H9 (cell line): ENCODE measurements around the gene TUBGCP6. TPM values are rescaled to one million over a fixed set of nuclear protein-coding genes. Genes with fewer than 3 reads are reported as not detected.

Experiments
- DNase-seq: peaks from one replicate; pipeline ENCODE4 v3.0.0-alpha.2; 2017
- H2AFZ ChIP-seq: one replicate; pipeline ENCODE4 v1.6.1; 2013; ENCODE audit warnings: mild to moderate bottlenecking, low read length, control low read depth, moderate library complexity
- H2AK5ac ChIP-seq: 2 replicates; pipeline ENCODE4 v1.6.1; 2013; ENCODE audit warnings: low read length, control low read depth, mixed read lengths; ENCODE audit not compliant: insufficient read length
- H2BK120ac ChIP-seq: one replicate; pipeline ENCODE4 v1.6.1; 2013; ENCODE audit warnings: low read depth, mild to moderate bottlenecking, low read length, control low read depth, inconsistent platforms; ENCODE audit not compliant: poor library complexity, severe bottlenecking
- H2BK12ac ChIP-seq: 2 replicates; pipeline ENCODE4 v1.6.1; 2013; ENCODE audit warnings: low read length, control low read depth, mixed read lengths, low read depth; ENCODE audit not compliant: insufficient read length
- H2BK15ac ChIP-seq: 2 replicates; pipeline ENCODE4 v1.6.1; 2013; ENCODE audit warnings: low read depth, low read length, control low read depth
- H2BK20ac ChIP-seq: one replicate; pipeline ENCODE4 v1.6.1; 2013; ENCODE audit warnings: low read depth, mild to moderate bottlenecking, low read length, control low read depth, inconsistent platforms; ENCODE audit not compliant: poor library complexity, severe bottlenecking
- H2BK5ac ChIP-seq: 2 replicates; pipeline ENCODE4 v1.6.1; 2013; ENCODE audit warnings: low read length, control low read depth, mixed read lengths; ENCODE audit not compliant: insufficient read length
- H3K14ac ChIP-seq: 2 replicates; pipeline ENCODE4 v1.6.1; 2013; ENCODE audit warnings: low read length, control low read depth; ENCODE audit not compliant: insufficient read depth
- H3K18ac ChIP-seq: 2 replicates; pipeline ENCODE4 v1.6.1; 2013; ENCODE audit warnings: low read depth, mild to moderate bottlenecking, mixed read lengths, low read length, control low read depth; ENCODE audit not compliant: insufficient read length
- H3K23ac ChIP-seq: 2 replicates; pipeline ENCODE4 v1.6.1; 2013; ENCODE audit warnings: low read length, control low read depth, mixed read lengths, low read depth; ENCODE audit not compliant: insufficient read length
- H3K23me2 ChIP-seq: 2 replicates; pipeline ENCODE4 v1.6.1; 2013; ENCODE audit warnings: low read depth, mild to moderate bottlenecking, mixed read lengths, low read length, control low read depth; ENCODE audit not compliant: insufficient read length, poor library complexity, severe bottlenecking
- H3K27ac ChIP-seq: 2 replicates; pipeline ENCODE4 v1.5.1; 2013; ENCODE audit warnings: low read length, control low read depth, mixed read lengths, low read depth; ENCODE audit not compliant: insufficient read length
- H3K27me3 ChIP-seq: 2 replicates; pipeline ENCODE4 v1.6.1; 2013; ENCODE audit warnings: low read length, control low read depth, inconsistent platforms; ENCODE audit not compliant: insufficient read depth
- H3K4ac ChIP-seq: 2 replicates; pipeline ENCODE4 v1.6.1; 2013; ENCODE audit warnings: low read depth, mild to moderate bottlenecking, control low read depth, inconsistent platforms, low read length, moderate library complexity
- H3K4me1 ChIP-seq: 2 replicates; pipeline ENCODE4 v1.6.1; 2013; ENCODE audit warnings: low read length, control low read depth, inconsistent platforms; ENCODE audit not compliant: insufficient read depth
- H3K4me2 ChIP-seq: 2 replicates; pipeline ENCODE4 v1.6.1; 2013; ENCODE audit warnings: low read length, control low read depth, mixed read lengths; ENCODE audit not compliant: insufficient read length, insufficient read depth
- H3K56ac ChIP-seq: 2 replicates; pipeline ENCODE4 v1.6.1; 2013; ENCODE audit warnings: low read depth, mild to moderate bottlenecking, mixed read lengths, low read length, control low read depth; ENCODE audit not compliant: insufficient read length
- H3K79me1 ChIP-seq: 2 replicates; pipeline ENCODE4 v1.6.1; 2013; ENCODE audit warnings: low read depth, mild to moderate bottlenecking, moderate library complexity, low read length, control low read depth, inconsistent platforms; ENCODE audit not compliant: insufficient read depth, poor library complexity, severe bottlenecking
- H3K79me2 ChIP-seq: 2 replicates; pipeline ENCODE4 v1.6.1; 2013; ENCODE audit warnings: low read length, control low read depth, inconsistent platforms; ENCODE audit not compliant: insufficient read depth
- H3K9ac ChIP-seq: 2 replicates; pipeline ENCODE4 v1.6.1; 2013; ENCODE audit warnings: low read length, control low read depth, mixed read lengths; ENCODE audit not compliant: insufficient read length; ENCODE audit errors: extremely low read depth
- H3K9me3 ChIP-seq: one replicate; pipeline ENCODE4 v1.6.1; 2013; ENCODE audit warnings: low read depth, low read length, inconsistent platforms; ENCODE audit not compliant: control insufficient read depth
- H3T11ph ChIP-seq: one replicate; pipeline ENCODE4 v1.6.1; 2013; ENCODE audit warnings: mild to moderate bottlenecking, low read length, control low read depth, inconsistent platforms
- H4K20me1 ChIP-seq: one replicate; pipeline ENCODE4 v1.6.1; 2013; ENCODE audit not compliant: control insufficient read depth, insufficient read length, insufficient read depth
- H4K5ac ChIP-seq: 2 replicates; pipeline ENCODE4 v1.6.1; 2013; ENCODE audit warnings: low read depth, mild to moderate bottlenecking, mixed read lengths, low read length, control low read depth; ENCODE audit not compliant: insufficient read length
- H4K8ac ChIP-seq: replicated peaks from 2 replicates; pipeline ENCODE4 v1.6.1; 2013; ENCODE audit warnings: low read length, control low read depth, mixed read lengths, low read depth; ENCODE audit not compliant: insufficient read length
- H4K91ac ChIP-seq: 2 replicates; pipeline ENCODE4 v1.6.1; 2013; ENCODE audit warnings: low read depth, mild to moderate bottlenecking, moderate library complexity, mixed read lengths, low read length, control low read depth; ENCODE audit not compliant: insufficient read length
- H3K27ac Mint-ChIP-seq, 3 experiments: 2 replicates in 2 of 3; 3 replicates in 1 of 3; pipeline ENCODE4 v1.8.0; 2020 to 2021; ENCODE audit warnings: mixed read lengths in 3 of 3, mild to moderate bottlenecking in 1 of 3, moderate library complexity in 1 of 3
- H3K27me3 Mint-ChIP-seq: 2 replicates; pipeline ENCODE4 v1.8.0; 2021; ENCODE audit warnings: low read depth, mild to moderate bottlenecking, moderate library complexity, mixed read lengths
- H3K36me3 Mint-ChIP-seq, 3 experiments: 2 replicates in 2 of 3; 3 replicates in 1 of 3; pipeline ENCODE4 v1.8.0; 2020 to 2021; ENCODE audit warnings: low read depth in 3 of 3, mixed read lengths in 3 of 3; ENCODE audit not compliant: insufficient read depth in 1 of 3
- H3K4me1 Mint-ChIP-seq, 2 experiments: 2 replicates each; pipeline ENCODE4 v1.8.0; 2020; ENCODE audit warnings: mixed read lengths in 2 of 2
- H3K4me3 Mint-ChIP-seq, 2 experiments: 2 replicates in 1 of 2; 3 replicates in 1 of 2; pipeline ENCODE4 v1.8.0; 2020 to 2021; ENCODE audit warnings: mild to moderate bottlenecking in 2 of 2, mixed read lengths in 2 of 2, moderate library complexity in 1 of 2
- H3K9me3 Mint-ChIP-seq, 2 experiments: 2 replicates in 1 of 2; 3 replicates in 1 of 2; pipeline ENCODE4 v1.8.0; 2020; ENCODE audit warnings: mild to moderate bottlenecking in 2 of 2, mixed read lengths in 2 of 2, moderate library complexity in 1 of 2
- CTCF ChIP-seq: fragments of 200-600 bp; sonication (generic); conservative IDR thresholded peaks from 3 replicates; pipeline ENCODE4 v1.8.0; 2021; ENCODE audit warnings: antibody characterized with exemption, mild to moderate bottlenecking
- WGBS: extraction: QIAGEN DNeasy Blood & Tissue Kit; methylation state at CpG from one replicate; pipeline ENCODE4 v1.1.7; 2013; ENCODE audit warnings: missing lambda C conversion rate, low lambda C conversion rate, mixed read lengths; ENCODE audit not compliant: insufficient read length; ENCODE audit errors: extremely low coverage; 5-methylcytosine and 5-hydroxymethylcytosine counted together
- total RNA-seq: library from RNA; stranded (reverse); gene quantifications from 2 replicates; pipeline ENCODE4 v1.2.1, GENCODE V29; 2021

TUBGCP6 gene
- total RNA-seq, 1 experiment from 2014 or later, result 29.0 TPM

GRCh38 chr22:50278461-50278860 is 33.6 kb upstream of the TUBGCP6 start:
- Mint-ChIP-seq H3K27me3 (peaks cover 2% of the 10 kb centered on the region; the same call in 1 of the 2 replicates), H3K9me3 (peaks cover 8 to 13% of the 10 kb centered on the region in 2 experiments), H3K27ac (no peak overlapping the region), H3K4me3 (no peak overlapping the region), H3K36me3 (peaks cover 41 to 71% (median 67%) of the 10 kb centered on the region in 3 experiments), H3K4me1 (peaks cover 0 to 3% of the 10 kb centered on the region in 2 experiments; a peak in 1 of 4 replicates)
- Histone ChIP-seq H4K5ac (no peak overlapping the region), H3T11ph (no peak overlapping the region), H3K23ac (no peak overlapping the region), H3K9me3 (no peaks in the 10 kb centered on the region), H4K20me1 (no peaks in the 10 kb centered on the region), H3K4me1 (no peaks in the 10 kb centered on the region), H3K56ac (no peak overlapping the region), H3K9ac (no peak overlapping the region), H3K18ac (no peak overlapping the region), H3K79me2 (no peaks in the 10 kb centered on the region), H3K4ac (no peak overlapping the region), H3K27ac (no peak overlapping the region), H2BK20ac (no peak overlapping the region), H2BK5ac (no peak overlapping the region), H4K8ac (no peak overlapping the region), H3K27me3 (no peaks in the 10 kb centered on the region), H2AK5ac (no peak overlapping the region), H3K14ac (no peak overlapping the region), H3K79me1 (no peaks in the 10 kb centered on the region), H3K4me2 (no peak overlapping the region), H2BK120ac (no peak overlapping the region), H4K91ac (no peak overlapping the region), H3K23me2 (peaks cover 3% of the 10 kb centered on the region), H2BK15ac (no peak overlapping the region), H2BK12ac (no peak overlapping the region), H2AFZ (no peak overlapping the region)
- no CpG with 5 or more reads among the region's 21 CpGs for WGBS
- TF ChIP-seq CTCF, result no peak
- DNase-seq, result no peak
